Activated T-helper 1 cell treated with anti-CD3 and anti-CD28 coated beads, Interleukin-12 subunit alpha, Interleukin-12 subunit beta, Interleukin-2, Interleukin-4 antibody, amounts not matched to agents 30 ng/mL and 10 ng/mL and 1 ng/mL, durations not matched to agents 14 hours and 24 hours and 36 hours (primary cell): ENCODE measurements around the gene WIPF2. TPM values are rescaled to one million over a fixed set of nuclear protein-coding genes. Genes with fewer than 3 reads are reported as not detected.
"Not testable (repeated sequence)": the region's sequence is repeated elsewhere in the genome, so short reads cannot be mapped to it uniquely, and the experiment has no call there.

Source experiments
- DNase-seq: peaks from one replicate; pipeline ENCODE4 v3.0.0; 2021; ENCODE audit warnings: low spot score
- H3K27ac Mint-ChIP-seq: one replicate; pipeline ENCODE4 v1.8.0; 2021; ENCODE audit warnings: mild to moderate bottlenecking, mixed read lengths
- H3K27me3 Mint-ChIP-seq: one replicate; pipeline ENCODE4 v1.8.0; 2022; ENCODE audit warnings: mild to moderate bottlenecking, moderate library complexity, mixed read lengths; ENCODE audit not compliant: insufficient read depth
- H3K36me3 Mint-ChIP-seq: one replicate; pipeline ENCODE4 v1.8.0; 2021; ENCODE audit warnings: low read depth, mixed read lengths
- H3K4me1 Mint-ChIP-seq: one replicate; pipeline ENCODE4 v1.8.0; 2021; ENCODE audit warnings: low read depth, mixed read lengths
- H3K4me3 Mint-ChIP-seq: one replicate; pipeline ENCODE4 v1.8.0; 2021; ENCODE audit warnings: mild to moderate bottlenecking, moderate library complexity, mixed read lengths
- H3K9me3 Mint-ChIP-seq: one replicate; pipeline ENCODE4 v1.8.0; 2021; ENCODE audit warnings: mixed read lengths
- intact Hi-C: fragments of 100-400 bp; cut with micrococcal nuclease; formaldehyde crosslinking; loops from one replicate; pipeline ENCODE4 v1.15.1; 2024
- total RNA-seq: library from RNA; stranded (reverse); gene quantifications from 2 replicates; pipeline ENCODE4 v1.2.3, GENCODE V29; 2022

The WIPF2 gene
- total RNA-seq, 1 donor from 2014 or later, result 25.8 TPM

- H3K4me3 Mint-ChIP-seq, result peak overlapping the region; percentile 22
- intact Hi-C loops, result no loop called here
Measured at GRCh38 chr17:40198576-40198975, 20.5 kb upstream of the WIPF2 start.

GRCh38 chr17:40203131-40203530 lies 16.0 kb upstream of the WIPF2 start:
- intact Hi-C loops, result loop anchor here (2.0 to 5.0 kb wide), 2 partner anchors 16 to 154 kb away; partner anchors contain the start of gene WIPF2
- H3K27me3 Mint-ChIP-seq, result peaks cover 18% of the 10 kb centered on the region
- H3K9me3 Mint-ChIP-seq, result no peaks in the 10 kb centered on the region
- H3K4me3 Mint-ChIP-seq, result no peak overlapping the region
- H3K27ac Mint-ChIP-seq, result no peak overlapping the region
- H3K4me1 Mint-ChIP-seq, result no peaks in the 10 kb centered on the region
- H3K36me3 Mint-ChIP-seq, result no peaks in the 10 kb centered on the region
- no peak for DNase-seq

More at GRCh38 chr17:40198576-40198975, 20.5 kb upstream of the WIPF2 start:
- H3K36me3 Mint-ChIP-seq, result no peaks in the 10 kb centered on the region
- DNase-seq, result no peak
- H3K9me3 Mint-ChIP-seq, result no peaks in the 10 kb centered on the region
- H3K27ac Mint-ChIP-seq, result no peak overlapping the region
- no peaks in the 10 kb centered on the region for H3K4me1 Mint-ChIP-seq
- H3K27me3 Mint-ChIP-seq, result peaks cover 8% of the 10 kb centered on the region

DNA sequence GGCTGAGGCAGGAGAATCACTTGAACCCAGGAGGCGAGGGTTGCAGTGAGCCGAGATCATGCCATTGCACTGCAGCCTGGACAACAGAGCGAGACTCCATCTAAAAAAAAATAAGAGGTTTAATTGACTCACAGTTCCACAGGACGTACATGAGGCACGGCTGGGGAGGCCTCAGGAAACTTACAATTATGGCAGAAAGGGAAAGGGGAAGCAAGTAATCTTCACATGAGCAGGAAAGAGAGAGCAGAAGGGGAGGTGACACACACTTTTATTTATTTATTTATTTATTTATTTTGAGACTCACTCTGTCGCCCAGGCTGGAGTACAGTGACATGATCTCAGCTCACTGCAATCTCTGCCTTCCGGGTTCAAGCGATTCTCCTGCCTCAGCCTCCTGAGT lies 12.9 kb upstream of the WIPF2 start:
- H3K27me3 Mint-ChIP-seq, result peaks cover 18% of the 10 kb centered on the region
- H3K4me3 Mint-ChIP-seq, H3K9me3 Mint-ChIP-seq, H3K4me1 Mint-ChIP-seq, DNase-seq, H3K27ac Mint-ChIP-seq, H3K36me3 Mint-ChIP-seq, intact Hi-C loops: not testable (repeated sequence)

DNA sequence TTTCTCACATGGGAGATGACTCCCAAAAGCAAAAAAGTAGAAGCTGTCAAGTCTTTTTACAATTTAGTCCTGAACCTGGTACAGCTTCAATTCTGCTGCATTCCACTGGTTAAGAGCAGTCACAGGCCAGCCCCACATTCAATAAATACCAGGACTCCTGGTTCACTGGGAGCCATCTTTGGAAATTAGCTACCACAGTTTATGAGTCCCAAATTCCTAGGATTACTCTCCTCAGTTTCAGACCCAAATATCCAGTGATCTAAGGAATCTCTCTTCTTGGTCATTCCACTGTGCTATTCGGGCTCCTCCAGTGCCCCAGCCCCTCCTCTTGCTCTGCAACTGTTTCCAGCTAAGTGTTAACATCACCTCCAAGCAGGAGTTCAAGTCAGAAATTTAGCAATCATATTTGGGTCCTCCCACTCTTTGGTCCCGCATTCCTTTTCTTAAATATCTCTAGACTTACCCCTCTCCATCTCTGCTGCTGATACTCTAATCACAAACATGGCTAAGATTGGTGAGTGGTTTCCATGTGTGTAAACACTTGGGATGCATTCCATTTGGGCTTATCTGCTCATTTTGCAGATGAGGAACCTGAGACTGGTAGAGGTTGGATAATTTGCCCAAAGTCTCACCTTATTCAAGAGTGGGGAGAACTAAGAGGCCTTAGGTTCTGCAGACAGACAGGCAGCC lies 9.6 kb upstream of the WIPF2 start:
- no peak for DNase-seq
- Mint-ChIP-seq H3K27ac (no peak overlapping the region), H3K9me3 (no peaks in the 10 kb centered on the region), H3K36me3 (no peaks in the 10 kb centered on the region), H3K4me3 (no peak overlapping the region), H3K4me1 (no peaks in the 10 kb centered on the region), H3K27me3 (peaks cover 5% of the 10 kb centered on the region)
- intact Hi-C loops, result loop anchor here (10.0 kb wide), 1 partner anchor 325 kb away; no protein-coding TSS in a partner anchor

- not testable (repeated sequence) for H3K9me3 Mint-ChIP-seq, H3K27me3 Mint-ChIP-seq, H3K4me3 Mint-ChIP-seq, H3K36me3 Mint-ChIP-seq, H3K27ac Mint-ChIP-seq, DNase-seq
- H3K4me1 Mint-ChIP-seq, result peaks cover 14% of the 10 kb centered on the region
- intact Hi-C loops, result loop anchor here (10.0 kb wide), 1 partner anchor 321 kb away; no protein-coding TSS in a partner anchor
Measured at GRCh38 chr17:40213914-40214313, 5.2 kb upstream of the WIPF2 start.

GRCh38 chr17:40218006-40218739 lies 931 bp upstream of the WIPF2 start:
- Mint-ChIP-seq H3K27me3 (no peaks in the 10 kb centered on the region), H3K36me3 (peaks cover 4% of the 10 kb centered on the region), H3K4me3 (peak overlapping the region; percentile 95), H3K4me1 (peaks cover 30% of the 10 kb centered on the region), H3K27ac (peak overlapping the region; percentile 100), H3K9me3 (no peaks in the 10 kb centered on the region)
- DNase-seq, result no peak
- intact Hi-C loops, result loop anchor here (1.0 to 10.0 kb wide), 4 partner anchors 15 to 317 kb away; partner anchors contain the start of gene RAPGEFL1

- Mint-ChIP-seq H3K27me3 (no peaks in the 10 kb centered on the region), H3K36me3 (peaks cover 9% of the 10 kb centered on the region), H3K9me3 (no peaks in the 10 kb centered on the region), H3K27ac (peak overlapping the region; percentile 90), H3K4me3 (peak overlapping the region; percentile 95), H3K4me1 (peaks cover 38% of the 10 kb centered on the region)
- peak; percentile 17 for DNase-seq
- intact Hi-C loops, result loop anchor here (1.0 to 10.0 kb wide), 5 partner anchors 17 to 315 kb away; partner anchors contain the start of genes CASC3, CDC6 and RAPGEFL1
Measured at GRCh38 chr17:40219594-40220338, 662 bp downstream of the WIPF2 start.

DNA sequence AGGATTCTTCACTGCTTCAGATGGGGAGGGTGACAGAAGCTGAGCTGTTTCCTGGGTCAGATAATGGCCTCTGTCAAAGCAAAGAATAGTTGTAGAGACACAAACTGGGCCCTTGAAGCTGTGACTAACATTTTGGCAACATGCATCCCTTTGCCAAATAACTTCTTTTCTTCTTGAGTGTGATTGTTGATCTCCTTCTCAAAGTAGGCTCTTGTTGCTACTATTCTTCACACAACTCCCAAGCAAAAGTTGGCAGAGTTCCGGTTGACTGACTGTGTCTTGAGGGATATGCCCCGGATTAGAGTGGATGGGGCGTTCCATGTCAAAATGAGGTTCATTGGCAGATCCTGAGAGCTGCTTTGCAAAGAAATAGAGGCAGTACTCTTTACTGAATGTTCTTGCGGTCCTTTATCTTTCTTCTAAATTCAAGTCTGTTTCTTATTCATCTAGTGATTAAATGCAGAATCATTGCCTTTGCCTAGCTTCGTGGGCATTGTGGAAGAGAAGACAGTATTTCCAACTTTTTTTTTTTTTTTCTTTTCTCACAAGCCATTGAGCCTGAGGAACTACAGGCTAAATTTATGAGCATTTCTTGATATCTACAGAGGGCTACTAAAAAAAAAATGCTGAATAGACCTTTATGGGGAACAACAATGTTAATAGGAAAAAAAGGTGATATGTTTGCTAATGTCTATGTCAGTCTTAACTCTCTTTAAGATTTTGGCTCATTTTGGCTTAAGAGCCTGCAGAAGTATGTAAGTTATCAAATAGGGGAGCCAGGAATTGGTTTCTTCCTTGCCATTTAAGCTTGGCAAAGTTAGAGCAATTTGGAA lies 5.8 kb downstream of the WIPF2 start:
- Mint-ChIP-seq H3K4me1 (peaks cover 26% of the 10 kb centered on the region), H3K27ac (no peak overlapping the region), H3K4me3 (no peak overlapping the region), H3K27me3 (no peaks in the 10 kb centered on the region), H3K9me3 (no peaks in the 10 kb centered on the region), H3K36me3 (peaks cover 15% of the 10 kb centered on the region)
- no peak for DNase-seq
- intact Hi-C loops, result no loop called here

- H3K27ac Mint-ChIP-seq, H3K27me3 Mint-ChIP-seq, DNase-seq, H3K9me3 Mint-ChIP-seq, H3K4me3 Mint-ChIP-seq, intact Hi-C loops: not testable (repeated sequence)
- Mint-ChIP-seq H3K36me3 (peaks cover 26% of the 10 kb centered on the region), H3K4me1 (peaks cover 12% of the 10 kb centered on the region)
Measured at GRCh38 chr17:40229146-40229545, 10.0 kb downstream of the WIPF2 start.

DNA sequence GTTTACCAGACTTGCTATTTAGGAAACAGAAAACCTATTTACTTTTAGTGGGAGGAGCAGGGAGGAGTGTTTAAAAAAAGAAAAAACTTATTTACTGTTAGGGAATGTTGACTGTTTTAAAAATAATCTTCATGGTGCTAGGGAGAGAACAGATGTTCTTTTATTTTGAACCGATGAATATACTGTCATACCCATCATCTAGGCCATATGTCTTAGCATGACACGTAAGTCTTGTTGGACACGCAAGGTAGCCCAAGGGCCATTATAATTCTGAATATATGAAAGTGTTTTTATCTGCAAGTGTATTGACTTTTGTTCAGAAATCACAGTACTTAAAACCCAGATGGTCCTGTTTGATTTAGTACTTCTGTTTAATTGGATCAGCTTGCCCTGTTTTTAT lies 11.6 kb downstream of the WIPF2 start:
- intact Hi-C loops, result no loop called here
- no peak for DNase-seq
- Mint-ChIP-seq H3K4me3 (no peak overlapping the region), H3K9me3 (no peaks in the 10 kb centered on the region), H3K4me1 (no peaks in the 10 kb centered on the region), H3K27me3 (no peaks in the 10 kb centered on the region), H3K27ac (no peak overlapping the region), H3K36me3 (peaks cover 24% of the 10 kb centered on the region)

GRCh38 chr17:40231928-40232327 lies 12.8 kb downstream of the WIPF2 start:
- H3K27me3 Mint-ChIP-seq, H3K9me3 Mint-ChIP-seq, H3K4me1 Mint-ChIP-seq, DNase-seq, intact Hi-C loops, H3K27ac Mint-ChIP-seq, H3K4me3 Mint-ChIP-seq: not testable (repeated sequence)
- H3K36me3 Mint-ChIP-seq, result peaks cover 24% of the 10 kb centered on the region

DNA sequence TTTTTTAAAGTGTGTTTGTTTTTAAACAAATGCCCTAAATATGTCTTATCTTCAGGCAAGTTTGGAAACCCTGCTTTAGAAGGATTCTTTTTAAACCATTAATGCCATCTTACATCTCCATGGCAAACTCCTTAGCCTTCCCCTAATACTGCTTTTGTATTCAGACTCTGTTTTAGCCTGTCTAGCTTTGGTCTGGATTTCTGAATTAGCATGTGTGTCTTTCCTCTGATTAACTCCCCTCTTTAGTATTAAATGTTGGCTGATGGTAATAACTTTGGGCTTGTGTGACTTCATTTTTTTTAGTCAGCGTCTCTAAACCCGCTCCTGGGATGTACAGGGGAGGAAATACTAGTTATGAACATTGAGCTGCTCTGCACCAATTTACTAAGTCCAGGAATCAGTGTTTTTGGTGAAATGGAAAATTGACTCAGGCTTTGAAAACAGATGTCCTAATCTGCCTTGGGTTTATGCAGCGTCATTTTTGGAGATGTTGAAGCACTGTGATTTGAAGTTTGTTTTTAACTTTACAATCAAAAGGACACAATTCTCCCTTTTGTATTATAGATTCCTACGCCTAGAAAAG lies 22.2 kb downstream of the WIPF2 start:
- H3K36me3 Mint-ChIP-seq, result peaks cover 3% of the 10 kb centered on the region
- no peak overlapping the region for H3K27ac Mint-ChIP-seq

More for the DNA sequence above, 22.2 kb downstream of the WIPF2 start:
- intact Hi-C loops, result no loop called here
- H3K27me3 Mint-ChIP-seq, result no peaks in the 10 kb centered on the region
- DNase-seq, result no peak
- H3K4me3 Mint-ChIP-seq, result no peak overlapping the region
- H3K9me3 Mint-ChIP-seq, result no peaks in the 10 kb centered on the region
- H3K4me1 Mint-ChIP-seq, result peaks cover 15% of the 10 kb centered on the region
